GM19035 (cell line): Measurements from ENCODE around the gene ADAMTSL2.

Experiments
- ATAC-seq: cut with Tn5 transposase; IDR thresholded peaks from one replicate; pipeline ENCODE4 v1.9.1; 2021; ENCODE audit not compliant: unreplicated experiment

The ADAMTSL2 gene

DNA sequence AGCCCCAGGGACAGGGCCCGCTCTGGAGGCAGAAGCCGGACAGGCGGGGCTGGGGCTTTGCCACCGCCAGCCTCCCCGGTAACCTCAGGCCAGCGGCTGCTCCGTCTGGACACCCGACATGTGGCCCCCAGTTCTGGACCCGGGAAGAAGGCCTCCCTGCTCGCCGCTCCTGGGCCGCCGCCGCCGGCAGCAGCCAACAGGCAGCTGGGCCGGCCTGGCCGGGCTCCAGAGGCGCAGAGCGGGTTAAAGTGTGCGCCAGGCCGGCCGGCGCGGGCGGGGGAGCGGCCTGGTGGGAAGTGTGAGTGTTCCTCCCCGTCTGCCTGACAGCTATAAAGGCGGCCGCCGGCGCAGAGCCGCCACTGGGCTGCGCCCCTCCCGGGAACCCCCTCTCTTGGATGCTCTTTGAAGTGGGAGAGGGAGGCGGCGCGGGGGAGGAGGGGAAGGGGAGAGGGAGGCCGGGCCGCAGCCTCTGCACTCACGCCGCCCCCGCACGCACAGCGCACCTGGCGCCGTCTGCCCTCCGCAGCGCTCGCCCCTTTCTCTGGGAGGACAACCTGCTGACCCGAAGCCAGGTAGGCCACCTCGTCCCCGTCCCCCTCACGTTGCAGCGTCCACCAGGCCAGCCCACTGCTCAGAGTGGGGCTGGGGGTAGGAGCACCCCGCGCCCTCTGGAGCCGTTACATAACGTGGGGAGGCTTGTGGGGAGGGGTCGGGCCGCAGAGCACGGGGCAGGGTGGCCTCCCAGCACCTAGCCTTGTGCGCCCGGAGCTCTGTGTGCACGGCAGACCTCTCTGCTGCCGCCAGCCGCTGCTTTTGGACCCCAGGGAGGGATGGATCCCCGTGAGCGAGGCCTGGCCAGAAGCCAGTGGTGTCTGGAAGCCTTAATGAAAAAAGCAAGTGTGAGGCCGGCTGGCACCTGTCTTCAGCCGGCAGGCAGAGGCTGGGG is at the start of gene ADAMTSL2:
Gene ADAMTSL2 (plus strand): TSS at position 359 of the 946 bp plus-strand sequence. CDS start 2,009 bp downstream, outside the sequence.
- no peak for ATAC-seq

DNA sequence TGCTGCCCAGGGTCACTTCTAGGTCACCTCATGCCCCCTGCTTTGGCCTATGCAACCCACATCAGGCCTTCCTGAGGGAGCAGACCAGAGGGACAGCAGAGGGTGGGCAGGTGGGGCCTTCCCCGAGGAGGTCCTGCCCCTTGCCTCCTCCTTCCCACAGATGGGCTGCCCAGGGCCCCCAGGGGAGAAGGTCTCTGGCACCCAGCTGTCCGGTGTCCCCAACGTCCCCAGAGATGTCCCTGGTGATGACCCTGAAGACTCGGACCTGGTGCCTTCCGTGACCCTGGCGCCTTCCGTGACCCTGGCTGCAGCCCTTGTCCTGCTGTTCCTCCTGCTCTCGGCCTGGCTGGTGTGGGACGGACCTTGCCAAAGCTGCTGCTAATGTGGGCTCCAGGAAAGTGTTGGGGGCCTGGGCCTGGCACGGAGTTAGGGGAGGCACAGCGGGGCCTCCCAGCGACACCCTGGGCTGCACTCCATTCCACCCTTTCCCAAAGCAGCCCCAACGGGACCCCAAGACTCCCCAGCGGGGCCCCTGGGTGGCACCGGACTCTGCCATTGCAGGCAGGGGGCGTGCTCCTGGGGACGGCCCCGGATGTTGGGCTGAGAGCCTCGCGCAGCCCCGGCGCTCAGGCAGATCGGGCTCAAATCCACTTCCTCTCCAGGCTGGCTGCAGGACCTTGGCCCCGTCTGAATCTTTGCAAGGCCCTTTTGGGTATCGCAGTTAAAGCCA is 48.8 kb upstream of the ADAMTSL2 start:
- no peak for ATAC-seq

DNA sequence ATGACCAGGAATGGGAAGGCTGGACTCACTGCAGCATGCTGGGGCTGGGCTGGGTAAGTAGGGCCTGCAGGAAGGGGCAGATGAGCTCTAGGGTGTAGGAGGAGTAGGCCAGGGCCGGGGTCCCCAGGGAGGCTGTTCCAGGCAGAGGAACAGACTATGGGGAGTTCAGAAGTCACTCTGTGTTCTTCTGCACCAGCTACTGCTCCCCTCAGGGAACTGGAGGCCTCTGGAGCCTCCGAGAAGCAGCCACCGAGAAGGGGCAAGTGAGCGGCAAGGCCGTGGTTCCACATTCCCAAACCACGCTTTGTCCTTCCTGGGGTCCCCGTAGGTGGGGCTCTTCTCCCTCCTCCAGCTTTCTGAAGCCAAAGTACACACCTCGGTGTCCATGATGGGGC is 47.2 kb upstream of the ADAMTSL2 start:
- no peak for ATAC-seq

DNA sequence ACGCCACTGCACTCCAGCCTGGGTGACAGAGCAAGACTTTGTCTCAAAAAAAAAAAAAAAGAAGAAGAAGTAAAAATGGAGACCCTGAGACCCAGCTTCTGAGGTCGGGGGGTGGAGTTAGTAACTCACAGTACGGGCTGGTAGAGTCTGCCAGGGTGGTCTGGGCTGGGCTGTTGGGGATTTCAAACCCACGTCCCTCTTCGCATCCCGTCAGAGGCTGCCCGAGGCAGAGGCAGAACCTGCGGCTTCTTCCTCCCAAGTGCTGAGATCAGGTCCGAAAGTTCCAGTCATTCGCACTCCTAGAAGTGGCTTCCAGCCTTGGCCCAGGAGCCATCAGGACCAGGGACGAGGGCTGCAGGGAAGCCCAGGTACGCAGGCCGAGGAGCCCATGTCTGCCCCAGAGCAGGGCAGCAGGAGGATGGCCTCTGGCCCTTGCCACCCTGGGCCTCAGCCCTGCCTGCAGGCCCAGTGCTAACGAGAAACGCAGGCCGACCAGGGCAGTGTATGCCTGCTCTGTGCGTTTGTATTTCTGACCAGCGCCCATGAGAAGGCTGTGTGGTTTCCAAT is 45.7 kb upstream of the ADAMTSL2 start:
- no peak for ATAC-seq

DNA sequence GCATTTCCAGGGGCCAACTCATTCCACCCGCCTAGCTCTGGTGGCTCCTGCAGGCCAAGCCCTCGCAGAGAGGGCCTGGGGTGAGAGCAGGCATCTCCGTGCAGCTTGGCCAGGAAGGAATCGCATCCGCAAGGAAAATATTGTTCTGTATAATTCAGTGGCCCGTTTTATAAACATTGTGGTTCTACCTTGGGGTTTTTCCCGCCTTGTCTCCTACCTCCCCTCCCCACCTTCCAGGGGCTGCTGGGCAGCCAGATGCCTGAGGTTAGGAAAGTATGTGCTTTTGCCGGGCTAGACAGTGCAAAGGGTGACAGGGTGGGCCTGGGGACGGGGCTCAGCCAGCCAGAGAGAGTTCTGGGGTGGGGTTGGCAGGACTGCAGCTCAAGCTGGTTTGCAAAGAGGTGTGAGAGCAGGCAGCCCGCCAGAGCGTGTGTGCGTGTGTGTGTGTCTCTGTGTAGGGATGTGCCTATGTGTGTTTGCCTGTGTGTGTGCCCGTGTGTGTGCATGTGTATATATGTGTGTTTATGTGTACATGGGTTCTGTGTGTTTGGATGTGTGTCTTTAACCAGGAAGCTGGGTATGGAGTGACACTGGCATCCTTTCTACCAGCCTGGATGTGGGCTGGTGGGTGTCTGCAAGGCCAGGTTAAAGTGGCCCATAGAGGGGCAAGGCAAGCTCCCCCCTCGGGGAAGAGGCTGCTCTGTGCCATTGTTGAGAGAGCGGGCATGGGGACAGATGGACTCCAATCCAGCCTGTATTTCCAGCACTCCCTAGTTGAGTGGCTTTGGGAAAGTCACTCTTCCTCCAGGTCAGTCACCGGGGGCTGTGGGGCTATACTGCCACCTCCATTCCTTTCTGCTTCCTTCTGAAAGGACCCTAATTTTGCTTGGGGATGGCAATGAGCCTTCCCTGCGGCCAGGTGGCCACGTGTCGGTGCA is 45.0 kb upstream of the ADAMTSL2 start:
- no peak for ATAC-seq

DNA sequence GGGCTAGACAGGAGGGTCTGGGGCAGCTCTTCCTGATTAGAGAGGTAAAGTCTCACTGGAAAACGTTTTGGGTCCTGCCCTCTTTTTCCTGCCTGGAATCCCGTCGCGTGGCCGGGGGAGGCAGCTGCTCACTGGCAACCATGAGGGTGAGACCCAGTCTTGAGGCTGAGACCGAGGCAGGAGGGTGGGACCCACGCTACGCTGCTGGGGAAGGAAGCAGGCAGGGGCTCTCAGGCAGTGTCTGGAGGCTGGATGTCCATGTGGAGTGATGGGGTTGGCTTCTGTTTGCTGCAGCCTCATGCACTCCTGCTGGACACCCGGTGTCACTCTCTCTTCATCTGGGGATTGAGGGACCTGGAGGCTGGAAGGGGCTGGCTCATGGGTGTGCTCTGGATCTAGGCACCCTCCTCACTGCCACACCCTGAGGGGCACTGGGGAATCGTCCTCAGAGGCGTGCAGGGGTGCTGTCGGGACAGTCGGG is 44.3 kb upstream of the ADAMTSL2 start:
- ATAC-seq, result no peak

DNA sequence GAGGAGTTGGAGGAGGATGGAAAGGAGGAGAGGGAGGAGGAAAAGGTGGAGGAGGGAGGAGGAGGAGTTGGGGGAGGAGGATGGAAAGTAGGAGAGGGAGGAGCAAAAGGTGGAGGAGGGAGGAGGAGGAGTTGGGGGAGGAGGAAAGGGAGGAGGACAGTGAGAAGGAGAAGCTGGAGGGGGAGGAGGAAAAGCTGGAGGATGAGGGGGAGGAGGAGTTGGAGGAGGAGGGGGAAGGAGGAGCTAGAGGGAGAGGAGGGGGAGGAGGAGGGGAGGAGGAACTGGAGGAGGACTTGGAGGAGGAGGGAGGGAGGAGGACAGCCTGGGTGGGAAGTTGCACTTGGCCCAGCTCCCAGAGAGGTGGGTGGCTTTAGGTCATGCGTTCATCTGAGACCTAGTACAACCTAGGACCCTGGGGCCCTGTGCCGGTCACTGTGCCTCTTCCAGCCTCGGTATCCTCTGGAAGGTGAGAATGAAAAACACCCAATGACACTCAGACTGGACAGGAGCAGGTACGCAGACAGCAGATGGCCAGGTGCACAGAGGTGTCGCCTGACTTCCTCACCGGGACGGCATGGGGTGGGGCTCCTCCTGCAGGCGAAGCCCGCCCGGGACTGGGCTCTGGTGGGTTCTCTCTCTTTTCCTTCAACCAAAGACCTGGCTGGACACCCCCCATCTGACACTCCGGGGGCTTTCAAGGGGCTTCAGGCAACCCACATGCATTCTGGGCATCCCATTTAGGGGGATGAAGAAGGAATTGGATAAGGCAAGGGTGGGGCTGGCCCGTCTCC is 43.4 kb upstream of the ADAMTSL2 start:
- no peak for ATAC-seq

DNA sequence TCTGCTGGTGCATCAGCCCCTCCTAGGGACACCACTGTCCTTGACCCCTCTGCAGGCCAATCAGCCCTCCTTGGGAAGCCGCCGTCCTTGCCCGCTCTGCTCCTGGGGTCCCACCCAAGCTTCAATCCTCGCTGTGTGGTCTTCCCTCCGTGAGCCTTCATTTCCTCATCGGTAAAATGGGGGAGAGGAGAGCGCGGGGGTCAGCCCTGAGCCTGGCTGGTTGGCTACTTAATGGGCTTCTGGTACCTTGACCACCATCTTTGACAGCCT is 42.9 kb upstream of the ADAMTSL2 start:
- no peak for ATAC-seq

DNA sequence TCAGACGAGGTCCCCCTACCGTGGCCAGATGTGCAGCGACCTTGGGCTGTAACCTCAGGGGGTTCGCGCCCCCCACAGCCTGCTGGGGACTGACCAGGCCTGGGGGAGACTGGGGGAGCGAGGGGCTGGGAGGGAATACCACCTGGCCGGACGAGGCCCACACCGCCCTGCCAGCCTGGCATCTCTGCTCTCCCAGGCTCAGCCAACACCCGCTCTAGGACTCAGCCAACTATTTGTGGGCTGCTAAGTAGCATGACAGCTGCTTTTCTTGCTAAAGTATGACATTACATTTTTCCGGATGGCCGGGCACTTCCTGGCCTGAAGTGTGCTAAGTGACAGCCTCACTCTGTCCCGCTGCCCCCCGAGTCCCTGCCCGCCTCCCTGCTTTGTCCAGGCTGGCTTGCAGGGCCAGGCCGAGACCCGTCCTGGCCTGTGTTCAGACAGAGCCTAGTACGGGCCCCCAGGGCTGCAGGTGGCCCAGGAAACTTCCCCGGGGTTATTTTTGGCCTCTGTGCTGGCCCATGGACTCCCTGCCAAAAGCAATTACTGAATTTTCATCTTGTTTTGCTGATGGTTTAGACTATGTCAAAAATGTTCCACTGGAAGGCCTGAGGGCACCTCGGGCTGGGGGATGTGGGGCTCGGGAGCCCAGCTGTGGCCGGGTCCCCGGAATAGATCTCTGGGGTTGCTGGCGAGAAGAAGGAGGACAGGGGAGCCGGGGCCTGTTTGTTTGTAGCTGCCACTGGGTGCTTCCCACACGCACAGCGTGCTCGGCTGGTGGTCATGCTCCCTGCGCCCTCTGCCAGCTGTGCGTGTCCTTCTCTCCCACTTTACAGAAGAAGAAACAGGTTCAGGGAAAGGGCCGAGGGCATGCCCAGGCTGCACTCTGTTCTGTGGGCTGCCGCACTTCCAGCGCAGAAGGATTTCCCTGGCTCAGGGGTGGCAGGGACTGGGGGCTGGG is 42.2 kb upstream of the ADAMTSL2 start:
- ATAC-seq, result no peak

DNA sequence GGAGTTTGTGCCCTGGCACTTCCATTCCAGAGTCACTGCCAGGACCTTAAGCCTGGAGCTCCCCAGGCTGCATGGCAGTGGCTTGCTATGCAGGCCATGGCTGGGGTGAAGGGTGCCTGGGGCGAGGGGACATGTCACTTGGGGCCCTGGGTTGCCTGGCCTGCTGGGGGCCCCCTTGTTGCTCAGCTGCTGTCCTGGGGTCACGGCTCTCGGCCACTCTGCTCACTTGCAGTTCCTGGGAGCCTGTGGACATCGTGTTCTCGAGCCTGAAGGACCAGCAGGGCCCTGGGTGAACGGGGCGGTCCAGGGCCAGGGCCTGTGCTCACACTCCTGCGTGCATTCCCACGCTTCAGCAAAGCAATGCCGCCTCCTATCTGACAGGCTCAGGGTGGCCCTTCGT is 41.1 kb upstream of the ADAMTSL2 start:
- no peak for ATAC-seq

DNA sequence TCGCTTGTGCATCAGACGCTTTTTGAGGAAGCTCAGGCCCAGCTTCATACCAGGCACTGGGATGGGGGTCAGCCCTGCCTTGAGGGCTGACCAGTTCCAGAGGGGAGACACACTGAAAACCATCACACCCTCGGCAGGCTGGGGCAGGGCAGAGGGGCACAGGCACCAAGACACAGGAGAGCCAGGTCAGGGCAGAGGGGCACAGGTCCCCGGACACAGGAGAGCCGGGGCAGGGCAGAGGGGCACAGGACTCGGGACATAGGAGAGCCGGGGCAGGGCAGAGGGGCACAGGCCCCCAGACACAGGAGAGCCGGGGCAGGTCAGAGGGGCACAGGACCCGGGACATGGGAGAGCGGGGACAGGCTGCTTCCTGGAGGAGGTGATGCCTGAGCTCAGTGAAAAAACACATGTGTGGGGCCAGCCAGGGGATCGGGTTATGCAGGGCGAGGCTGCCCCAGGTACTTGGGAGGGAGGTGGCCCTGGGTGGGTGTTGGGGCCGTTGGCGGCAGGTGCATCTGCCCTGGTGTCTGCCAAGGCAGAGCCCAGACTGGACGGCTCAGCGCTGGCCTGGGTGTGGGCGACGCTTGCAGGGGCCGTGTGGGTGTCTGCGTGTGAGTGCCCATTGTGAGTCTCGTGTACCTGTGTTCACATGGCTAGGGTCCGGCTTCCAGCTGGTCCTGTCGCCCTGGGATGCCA is 40.5 kb upstream of the ADAMTSL2 start:
- no peak for ATAC-seq

DNA sequence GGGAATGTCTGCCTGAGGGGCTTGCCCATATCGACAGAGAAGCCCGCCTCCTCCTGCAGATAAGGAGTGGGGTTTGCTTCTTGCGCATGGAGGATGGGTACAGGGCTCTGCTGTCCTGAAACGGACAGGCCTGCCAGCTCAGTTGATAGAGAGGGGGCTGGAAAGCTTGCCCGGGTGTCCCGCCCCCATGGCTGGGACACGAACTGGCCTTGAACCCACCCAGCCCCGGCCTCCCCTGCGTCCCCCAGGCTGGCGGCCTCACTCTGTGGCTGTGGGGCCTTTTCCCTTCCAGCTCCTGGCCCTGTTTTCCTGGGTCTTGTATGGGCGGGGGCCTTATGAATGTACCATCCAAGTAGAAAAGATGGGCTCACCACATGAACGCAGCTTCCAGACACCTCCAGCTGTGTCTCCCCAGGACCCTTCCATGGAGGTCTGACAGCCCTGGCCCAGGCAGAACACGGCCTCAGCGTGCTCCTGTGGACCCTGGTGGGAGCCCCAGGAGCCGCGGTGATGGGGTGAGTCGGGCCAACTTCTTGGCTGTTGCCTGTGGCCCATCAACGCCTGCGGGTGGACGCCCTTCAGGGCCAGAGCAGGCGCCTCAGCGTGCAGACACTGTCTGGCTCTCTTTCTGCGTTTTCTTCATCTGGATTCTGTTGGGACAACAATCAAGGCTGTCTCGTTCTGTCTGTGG is 39.7 kb upstream of the ADAMTSL2 start:
- no peak for ATAC-seq

DNA sequence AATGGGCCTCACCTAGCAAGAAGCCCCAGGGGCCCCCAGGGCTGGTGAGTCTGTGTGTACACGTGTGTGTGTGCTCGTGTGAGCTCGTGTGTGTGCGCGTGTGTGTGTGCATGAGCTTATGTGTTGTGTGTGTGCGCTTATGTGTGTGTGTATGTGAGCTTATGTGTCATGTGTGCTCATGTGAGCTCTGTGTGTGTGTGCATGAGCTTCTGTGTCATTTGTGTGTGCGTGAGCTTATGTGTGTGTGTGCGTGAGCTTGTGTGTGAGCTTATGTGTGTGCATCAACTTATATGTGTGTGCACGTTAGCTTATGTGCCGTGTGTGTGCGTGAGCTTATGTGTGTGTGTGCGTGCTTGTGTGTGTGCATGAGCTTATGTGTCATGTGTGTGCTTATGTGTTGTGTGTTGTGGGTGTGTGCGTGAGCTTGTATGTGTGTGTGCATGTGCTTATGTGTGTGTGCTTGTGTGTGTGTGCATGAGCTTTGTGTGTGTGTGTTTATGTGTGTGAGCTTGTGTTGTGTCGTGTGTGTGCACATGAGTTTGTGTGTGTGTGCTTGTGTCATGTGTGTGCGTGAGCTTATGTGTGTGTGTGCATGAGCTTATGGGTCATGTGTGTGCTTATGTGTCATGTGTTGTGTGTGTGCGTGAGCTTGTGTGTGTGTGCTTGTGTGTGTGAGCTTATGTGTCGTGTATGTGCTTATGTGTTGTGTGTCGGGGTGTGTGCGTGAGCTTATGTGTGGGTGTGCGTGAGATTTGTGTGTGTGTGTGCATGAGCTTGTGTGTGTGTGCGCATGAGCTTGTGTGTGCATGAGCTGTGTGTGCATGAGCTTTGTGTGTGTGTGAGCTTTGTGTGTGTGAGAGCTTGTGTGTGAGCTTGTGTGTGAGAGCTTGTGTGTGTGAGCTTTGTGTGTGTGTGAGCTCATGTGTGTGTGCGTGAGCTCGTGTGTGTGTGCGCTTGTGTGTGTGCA is 38.9 kb upstream of the ADAMTSL2 start:
- ATAC-seq, result no peak

DNA sequence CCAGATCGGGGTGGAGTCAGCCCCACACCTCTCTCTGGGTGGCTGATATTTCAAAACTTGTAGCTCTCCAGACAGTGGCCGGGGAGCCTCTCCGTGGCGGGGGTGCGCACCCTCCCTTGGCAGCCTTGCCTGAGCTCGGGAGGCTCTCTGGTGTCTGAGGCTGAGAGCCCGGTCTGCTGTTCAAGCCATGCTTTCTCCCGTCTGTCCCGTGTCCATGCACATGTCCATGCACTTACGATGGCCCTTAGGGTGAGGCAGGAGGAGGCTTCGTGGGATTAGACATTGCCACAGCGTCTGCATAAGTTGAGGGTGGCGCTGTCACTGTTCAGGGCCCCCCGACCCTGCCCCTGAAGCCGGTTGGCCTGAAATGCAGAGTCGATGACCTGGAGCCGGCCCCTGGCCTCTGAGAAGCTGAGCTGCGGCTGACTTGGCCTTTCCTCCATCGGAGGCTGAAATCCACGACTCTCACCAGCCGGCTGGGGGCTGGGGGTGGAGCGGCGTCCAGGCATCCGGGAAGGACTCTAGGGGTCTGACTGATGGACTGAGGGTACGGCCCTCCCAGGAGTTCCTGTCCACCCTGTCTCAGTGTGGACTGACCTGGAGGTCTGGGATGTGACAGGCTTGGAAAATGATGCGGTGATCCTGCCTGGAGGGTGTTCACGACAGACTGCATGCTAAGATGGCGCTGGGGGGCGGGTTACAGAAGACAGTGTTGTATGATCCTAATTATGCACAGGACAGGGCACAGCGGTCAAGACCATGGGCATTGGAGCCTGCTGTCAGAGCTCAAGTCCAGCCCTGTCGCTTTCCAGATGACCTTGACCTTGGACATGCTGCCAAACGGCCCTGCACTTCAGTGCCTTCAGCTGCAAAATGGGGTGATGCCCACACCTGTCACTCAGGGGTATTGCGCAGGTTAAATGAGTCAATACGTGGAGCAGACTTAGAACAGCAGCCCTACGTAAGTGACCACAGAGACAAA is 37.4 kb upstream of the ADAMTSL2 start:
- no peak for ATAC-seq

DNA sequence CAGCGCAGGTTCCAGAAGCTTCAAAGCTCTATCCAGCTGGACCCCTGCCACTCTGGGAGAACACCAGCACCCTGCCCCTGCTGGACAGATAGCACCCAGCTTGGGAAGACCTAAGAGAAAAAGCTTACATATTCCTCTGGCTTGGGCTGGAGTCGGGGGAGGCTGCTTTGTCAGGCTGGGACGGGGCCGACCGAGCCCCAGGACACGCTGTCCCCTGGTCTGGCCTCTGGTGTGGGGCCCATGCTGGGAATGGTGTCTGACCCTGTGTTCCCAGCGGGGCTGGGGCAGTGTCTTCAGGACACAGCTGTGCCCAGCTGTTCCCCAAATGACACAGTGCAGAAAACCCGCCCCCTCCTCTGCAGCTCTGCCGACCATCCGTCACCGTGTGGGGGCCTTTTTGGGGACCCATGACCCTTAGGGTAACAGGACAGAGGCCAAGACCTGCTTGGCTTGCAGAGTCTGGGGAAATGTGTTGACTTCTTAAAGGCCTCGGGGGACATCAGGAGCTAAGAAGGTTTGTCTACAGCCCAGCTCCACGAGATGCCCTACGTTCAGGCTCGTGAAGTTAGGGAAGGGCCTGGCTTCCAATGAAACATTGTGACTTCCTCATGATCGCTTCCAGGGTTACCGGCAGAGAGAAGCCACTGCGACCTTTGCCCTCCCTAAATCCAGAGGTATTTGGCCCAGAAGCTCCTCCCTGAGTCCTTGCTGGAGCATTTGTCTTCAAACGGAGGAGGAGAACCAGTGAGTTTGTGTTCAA is 35.2 kb upstream of the ADAMTSL2 start:
- ATAC-seq, result no peak
